ENCODE data around the gene KIF24.
"Not testable (repeated sequence)": the region's sequence is repeated elsewhere in the genome, so short reads cannot be mapped to it uniquely, and the experiment has no call there.

KIF24 gene

GRCh38 chr9:34318163-34318790 lies 10.8 kb downstream of the KIF24 start:
- POLR2A ChIA-PET, result no interaction called here

GRCh38 chr9:34317436-34317835 lies 11.6 kb downstream of the KIF24 start:
- TF ChIP-seq CTCF (IDR thresholded peaks at IDR 0.05; ENCODE audit: insufficient read depth, low read length, missing control alignments), result no peak
- no peak for DNase-seq (ENCODE audit: low read depth, low spot score)
- ChIA-PET POLR2A (no interaction called here), CTCF (no interaction called here)
- no peak overlapping the region for H3K4me3 ChIP-seq (ENCODE audit: low read depth, low read length)

More at GRCh38 chr9:34318163-34318790, 10.8 kb downstream of the KIF24 start:
- DNase-seq (ENCODE audit: low read depth, low spot score), result no peak
- CTCF ChIA-PET, result no interaction called here
- no peak for TF ChIP-seq CTCF (IDR thresholded peaks at IDR 0.05; ENCODE audit: insufficient read depth, low read length, missing control alignments)
- no peak overlapping the region for H3K4me3 ChIP-seq (ENCODE audit: low read depth, low read length)

- no peak for DNase-seq (ENCODE audit: low read depth, low spot score)
- ChIA-PET POLR2A (no interaction called here), CTCF (no interaction called here)
- TF ChIP-seq CTCF (IDR thresholded peaks at IDR 0.05; ENCODE audit: insufficient read depth, low read length, missing control alignments), result no peak
- no peak overlapping the region for H3K4me3 ChIP-seq (ENCODE audit: low read depth, low read length)
Measured at GRCh38 chr9:34311499-34312185, 17.4 kb downstream of the KIF24 start.

- H3K4me3 ChIP-seq (ENCODE audit: low read depth, low read length), result no peak overlapping the region
- CTCF ChIA-PET, result no interaction called here
- no peak for TF ChIP-seq CTCF (IDR thresholded peaks at IDR 0.05; ENCODE audit: insufficient read depth, low read length, missing control alignments)
- no peak for DNase-seq (ENCODE audit: low read depth, low spot score)
- POLR2A ChIA-PET, result no interaction called here
Measured at GRCh38 chr9:34310215-34310614, 18.9 kb downstream of the KIF24 start.

GRCh38 chr9:34308316-34308715 lies 20.8 kb downstream of the KIF24 start:
- CTCF ChIA-PET, result interaction anchor here (0.9 kb wide), 1 partner anchor 96 kb away, joined by 3 read pairs; no protein-coding TSS in a partner anchor
- DNase-seq (ENCODE audit: low read depth, low spot score); POLR2A ChIA-PET; H3K4me3 ChIP-seq (ENCODE audit: low read depth, low read length): not testable (repeated sequence)

GRCh38 chr9:34301064-34301463 lies 28.0 kb downstream of the KIF24 start:
- H3K4me3 ChIP-seq (ENCODE audit: low read depth, low read length); DNase-seq (ENCODE audit: low read depth, low spot score); POLR2A ChIA-PET: not testable (repeated sequence)
- CTCF ChIA-PET, result interaction anchor here (1.2 kb wide), 1 partner anchor 48 kb away, joined by 6 read pairs; no protein-coding TSS in a partner anchor

GRCh38 chr9:34292552-34292951 lies 36.5 kb downstream of the KIF24 start:
- DNase-seq (ENCODE audit: low read depth, low spot score), result no peak
- no peak for TF ChIP-seq CTCF (IDR thresholded peaks at IDR 0.05; ENCODE audit: insufficient read depth, low read length, missing control alignments)
- CTCF ChIA-PET, result interaction anchor here (1.5 kb wide), 1 partner anchor 40 kb away, joined by 7 read pairs; no protein-coding TSS in a partner anchor
- no peak overlapping the region for H3K4me3 ChIP-seq (ENCODE audit: low read depth, low read length)
- POLR2A ChIA-PET, result no interaction called here
